ENCODE measurements around the gene WDR1. TPM values are rescaled to one million over a fixed set of nuclear protein-coding genes. Genes with fewer than 3 reads are reported as not detected.

Gene WDR1
- total RNA-seq, 2 experiments from 2014 or later = 308 to 354 TPM

DNA sequence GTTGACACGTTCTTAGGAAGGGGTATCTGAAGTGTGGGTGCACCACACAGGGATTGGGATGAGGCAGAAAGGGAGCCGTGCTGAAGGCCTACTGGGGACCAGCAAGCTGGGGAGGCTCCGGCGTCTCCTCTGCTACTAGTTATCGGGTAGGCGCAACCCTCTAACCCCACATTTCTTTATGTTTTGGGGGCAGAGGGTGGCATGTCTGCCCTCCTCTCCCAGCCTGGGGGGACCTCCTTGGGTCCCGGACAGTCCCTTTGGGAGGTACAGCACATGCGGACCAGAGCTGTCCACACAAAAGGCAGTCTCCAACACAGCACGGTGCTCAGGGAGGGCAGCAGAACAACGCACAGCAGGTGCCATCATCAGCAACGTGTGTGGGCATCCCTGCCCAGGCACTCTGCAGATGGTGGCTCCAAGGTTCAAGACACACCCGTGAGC is 33.2 kb downstream of the WDR1 start:
- Mint-ChIP-seq H3K27ac (no peak overlapping the region), H3K36me3 (ENCODE audit: low read depth) (peaks cover 58% of the 10 kb centered on the region), H3K27me3 (no peaks in the 10 kb centered on the region), H3K9me3 (ENCODE audit: low read depth) (no peaks in the 10 kb centered on the region), H3K4me1 (no peaks in the 10 kb centered on the region), H3K4me3 (no peak overlapping the region)
- ChIA-PET POLR2A (interaction anchor here (0.6 kb wide), 1 partner anchor 460 kb away, joined by 5 read pairs; no protein-coding TSS in a partner anchor), CTCF (interaction anchor here (0.8 kb wide), 1 partner anchor 340 kb away, joined by 3 read pairs; no protein-coding TSS in a partner anchor)
- no peak for ATAC-seq
- no peak for DNase-seq
- intact Hi-C loops (cut with DNase I, micrococcal nuclease) = no loop called here

DNA sequence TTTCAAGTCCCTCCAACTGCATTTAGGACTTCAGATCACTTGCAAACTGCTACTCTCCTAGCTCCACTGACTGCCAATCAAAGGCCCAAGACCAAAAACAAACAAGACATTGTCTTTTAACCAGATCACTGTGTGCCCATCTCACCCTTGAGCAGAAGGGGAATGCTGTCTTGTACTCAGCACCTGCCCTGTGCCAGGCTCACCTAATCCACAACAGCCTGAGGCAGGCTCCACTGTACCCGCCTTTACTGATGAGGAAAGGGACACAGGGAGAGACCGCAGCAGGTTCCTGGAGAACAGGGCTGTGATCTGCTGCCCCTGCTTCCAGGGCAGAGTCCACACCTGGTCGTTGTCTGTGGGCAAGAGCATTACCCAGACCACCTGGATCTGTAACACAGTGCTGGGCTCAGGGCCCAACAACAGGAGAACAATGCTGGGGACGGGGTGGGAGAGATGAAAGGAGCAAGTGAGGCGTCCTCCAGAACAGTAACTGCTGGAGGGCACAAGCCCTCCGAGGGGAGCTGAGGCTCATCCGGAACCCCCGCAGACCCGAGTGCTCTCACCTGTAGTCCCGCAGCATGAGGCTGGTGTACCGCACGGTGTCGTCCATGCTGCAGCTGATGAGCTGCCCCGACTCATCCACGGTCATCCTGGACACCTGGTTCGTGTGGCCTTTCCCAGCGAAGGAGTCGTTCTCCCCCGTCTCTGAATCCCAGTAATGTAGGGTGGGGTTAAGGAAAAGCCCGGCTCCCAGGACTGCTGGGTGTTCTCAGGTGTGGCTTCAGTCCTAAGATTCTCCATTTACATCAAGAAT is 33.9 kb downstream of the WDR1 start:
- ATAC-seq = no peak
- H3K36me3 Mint-ChIP-seq (ENCODE audit: low read depth) = peaks cover 57% of the 10 kb centered on the region
- DNase-seq = no peak
- intact Hi-C loops (cut with DNase I, micrococcal nuclease) = no loop called here
- H3K9me3 Mint-ChIP-seq (ENCODE audit: low read depth) = no peaks in the 10 kb centered on the region
- no peaks in the 10 kb centered on the region for H3K4me1 Mint-ChIP-seq
- H3K27me3 Mint-ChIP-seq = no peaks in the 10 kb centered on the region
- H3K27ac Mint-ChIP-seq = peak overlapping the region; percentile 59
- POLR2A ChIA-PET = no interaction called here
- no peak overlapping the region for H3K4me3 Mint-ChIP-seq
- CTCF ChIA-PET = no interaction called here

DNA sequence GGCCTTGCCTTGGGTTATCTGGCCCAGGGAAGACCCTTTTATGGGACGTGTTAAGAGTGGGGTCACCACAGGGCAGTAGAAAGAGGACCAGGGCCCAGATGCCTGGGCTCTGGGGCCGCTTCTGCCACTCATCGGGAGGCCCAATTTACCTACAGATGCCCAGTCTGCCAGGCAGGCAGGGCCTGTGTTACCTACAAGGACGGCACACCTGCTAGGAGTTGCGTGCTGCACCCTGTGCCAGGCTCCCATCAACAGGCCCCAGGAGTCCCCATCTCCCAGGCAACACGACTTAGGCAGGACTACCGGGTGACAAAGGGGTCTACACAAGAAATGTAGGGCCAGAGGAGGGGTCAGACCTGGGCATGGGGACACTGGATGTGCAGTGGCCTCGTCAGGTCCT is 34.6 kb downstream of the WDR1 start:
- ChIA-PET POLR2A (no interaction called here), CTCF (no interaction called here)
- Mint-ChIP-seq H3K4me3 (no peak overlapping the region), H3K9me3 (ENCODE audit: low read depth) (no peaks in the 10 kb centered on the region), H3K36me3 (ENCODE audit: low read depth) (peaks cover 55% of the 10 kb centered on the region), H3K27ac (peak overlapping the region; percentile 59), H3K4me1 (no peaks in the 10 kb centered on the region), H3K27me3 (no peaks in the 10 kb centered on the region)
- ATAC-seq (no peak), DNase-seq (no peak)
- intact Hi-C loops (cut with DNase I, micrococcal nuclease) = no loop called here

DNA sequence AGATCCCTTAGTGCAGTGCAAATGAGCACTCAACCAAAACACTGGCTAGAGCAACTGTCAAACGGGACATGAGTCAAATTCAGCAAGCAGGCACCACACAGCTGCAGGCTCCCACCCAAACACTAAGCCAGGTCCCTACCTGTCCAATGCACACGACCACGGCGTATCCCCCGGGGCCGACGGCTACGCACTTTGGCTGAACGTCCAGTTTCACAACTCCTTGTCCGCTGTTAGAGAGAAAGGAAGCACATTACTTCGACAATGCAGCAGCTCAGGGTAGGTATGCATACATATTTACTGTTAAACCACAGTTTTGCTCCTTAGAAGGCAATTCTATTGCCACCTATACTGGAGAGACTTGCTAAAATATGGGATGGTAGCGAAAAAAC is 35.4 kb downstream of the WDR1 start:
- Mint-ChIP-seq H3K4me1 (no peaks in the 10 kb centered on the region), H3K36me3 (ENCODE audit: low read depth) (peaks cover 60% of the 10 kb centered on the region), H3K27ac (peak overlapping the region; percentile 31), H3K9me3 (ENCODE audit: low read depth) (no peaks in the 10 kb centered on the region), H3K27me3 (no peaks in the 10 kb centered on the region), H3K4me3 (no peak overlapping the region)
- no peak for ATAC-seq
- POLR2A ChIA-PET = no interaction called here
- CTCF ChIA-PET = no interaction called here
- intact Hi-C loops (cut with DNase I, micrococcal nuclease) = no loop called here
- DNase-seq = no peak

DNA sequence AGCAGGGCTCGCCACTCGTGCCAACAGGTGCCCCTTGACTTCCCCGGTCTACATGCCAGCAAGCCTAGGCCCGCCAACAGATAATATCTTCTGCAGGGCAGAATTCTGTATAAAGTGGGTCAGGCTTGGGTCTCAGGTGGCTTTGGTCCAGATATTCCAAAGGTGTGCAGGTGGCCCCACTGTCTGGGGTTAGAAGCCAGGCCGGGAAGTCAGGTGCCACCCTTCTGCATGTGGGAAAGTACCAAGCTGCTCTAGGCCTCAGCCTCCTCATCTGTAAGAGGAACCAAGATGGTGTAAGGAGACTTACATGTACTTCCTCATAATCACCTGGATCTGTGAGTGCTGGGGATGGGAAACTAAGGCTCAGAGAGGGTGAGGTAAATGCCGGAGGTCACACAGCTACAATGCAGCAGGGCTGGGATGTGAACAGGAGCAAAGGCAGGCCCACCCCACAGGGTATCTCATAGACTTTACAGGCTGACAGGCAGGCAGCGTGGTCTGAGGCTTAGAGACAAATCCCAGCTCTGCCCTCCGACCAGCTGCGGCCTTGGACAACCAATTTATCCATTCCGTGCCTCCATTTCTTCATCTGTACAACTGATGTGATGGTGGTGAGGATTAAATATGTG is 35.9 kb downstream of the WDR1 start:
- H3K27ac Mint-ChIP-seq = peak overlapping the region; percentile 31
- H3K36me3 Mint-ChIP-seq (ENCODE audit: low read depth) = peaks cover 60% of the 10 kb centered on the region
- DNase-seq = no peak
- no peak for ATAC-seq
- H3K4me3 Mint-ChIP-seq = no peak overlapping the region
- CTCF ChIA-PET = no interaction called here
- POLR2A ChIA-PET = no interaction called here
- no peaks in the 10 kb centered on the region for H3K9me3 Mint-ChIP-seq (ENCODE audit: low read depth)
- H3K4me1 Mint-ChIP-seq = no peaks in the 10 kb centered on the region
- H3K27me3 Mint-ChIP-seq = no peaks in the 10 kb centered on the region
- intact Hi-C loops (cut with DNase I, micrococcal nuclease) = no loop called here

DNA sequence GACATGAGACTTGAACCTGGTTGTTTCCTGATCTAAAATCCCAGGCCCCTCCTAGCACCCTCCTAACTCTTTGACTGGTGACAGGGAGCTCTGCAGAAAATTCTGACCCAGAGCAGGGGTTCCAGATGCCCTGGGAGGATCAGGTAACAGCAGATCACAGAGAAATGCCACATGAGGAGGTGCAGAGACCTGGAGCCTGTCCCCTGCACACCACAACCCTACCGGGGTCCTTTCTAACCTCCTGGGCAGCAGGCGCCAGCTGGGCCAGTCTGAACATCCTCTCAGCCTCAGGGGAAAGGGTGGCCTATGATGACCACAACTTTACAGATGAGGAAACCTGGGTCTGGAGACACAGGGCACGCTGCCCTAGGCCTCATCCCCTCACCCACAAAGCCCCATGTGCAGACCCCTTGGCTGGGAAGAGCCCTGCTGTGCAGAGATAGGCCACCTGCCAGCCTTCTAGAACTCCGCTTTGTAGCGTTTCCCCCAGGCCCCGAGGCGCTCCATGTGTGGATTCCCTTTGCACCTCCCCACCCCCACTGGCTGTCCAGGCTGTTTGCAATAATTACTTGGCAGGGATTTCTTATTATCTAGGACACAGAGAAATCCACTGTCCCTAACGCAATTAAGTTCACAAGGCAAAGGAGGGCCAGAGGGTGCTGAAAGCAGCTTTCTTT is 36.5 kb downstream of the WDR1 start:
- Mint-ChIP-seq H3K27ac (no peak overlapping the region), H3K4me1 (no peaks in the 10 kb centered on the region), H3K4me3 (no peak overlapping the region), H3K36me3 (ENCODE audit: low read depth) (peaks cover 61% of the 10 kb centered on the region), H3K9me3 (ENCODE audit: low read depth) (no peaks in the 10 kb centered on the region), H3K27me3 (no peaks in the 10 kb centered on the region)
- DNase-seq (no peak), ATAC-seq (no peak)
- intact Hi-C loops (cut with DNase I, micrococcal nuclease) = no loop called here
- POLR2A ChIA-PET = no interaction called here
- CTCF ChIA-PET = interaction anchor here (0.6 kb wide), 1 partner anchor 65 kb away, joined by 3 read pairs; no protein-coding TSS in a partner anchor

GRCh38 chr4:10079256-10079655 is 37.3 kb downstream of the WDR1 start:
- no peaks in the 10 kb centered on the region for H3K4me1 Mint-ChIP-seq
- no peaks in the 10 kb centered on the region for H3K27me3 Mint-ChIP-seq
- H3K36me3 Mint-ChIP-seq (ENCODE audit: low read depth) = peaks cover 64% of the 10 kb centered on the region
- H3K27ac Mint-ChIP-seq = no peak overlapping the region
- DNase-seq (no peak), ATAC-seq (no peak)
- H3K9me3 Mint-ChIP-seq (ENCODE audit: low read depth) = no peaks in the 10 kb centered on the region
- ChIA-PET POLR2A (no interaction called here), CTCF (interaction anchor here (0.6 kb wide), 1 partner anchor 64 kb away, joined by 3 read pairs; no protein-coding TSS in a partner anchor)
- intact Hi-C loops (cut with DNase I, micrococcal nuclease) = no loop called here
- no peak overlapping the region for H3K4me3 Mint-ChIP-seq

- intact Hi-C loops (cut with DNase I, micrococcal nuclease) = no loop called here
- ChIA-PET POLR2A (no interaction called here), CTCF (no interaction called here)
- Mint-ChIP-seq H3K4me3 (no peak overlapping the region), H3K4me1 (peaks cover 3% of the 10 kb centered on the region), H3K9me3 (ENCODE audit: low read depth) (no peaks in the 10 kb centered on the region), H3K27me3 (no peaks in the 10 kb centered on the region), H3K36me3 (ENCODE audit: low read depth) (peaks cover 70% of the 10 kb centered on the region), H3K27ac (no peak overlapping the region)
- ATAC-seq (no peak), DNase-seq (no peak)
These were observed 37.9 kb downstream of the WDR1 start for GRCh38 chr4:10078481-10079233.

DNA sequence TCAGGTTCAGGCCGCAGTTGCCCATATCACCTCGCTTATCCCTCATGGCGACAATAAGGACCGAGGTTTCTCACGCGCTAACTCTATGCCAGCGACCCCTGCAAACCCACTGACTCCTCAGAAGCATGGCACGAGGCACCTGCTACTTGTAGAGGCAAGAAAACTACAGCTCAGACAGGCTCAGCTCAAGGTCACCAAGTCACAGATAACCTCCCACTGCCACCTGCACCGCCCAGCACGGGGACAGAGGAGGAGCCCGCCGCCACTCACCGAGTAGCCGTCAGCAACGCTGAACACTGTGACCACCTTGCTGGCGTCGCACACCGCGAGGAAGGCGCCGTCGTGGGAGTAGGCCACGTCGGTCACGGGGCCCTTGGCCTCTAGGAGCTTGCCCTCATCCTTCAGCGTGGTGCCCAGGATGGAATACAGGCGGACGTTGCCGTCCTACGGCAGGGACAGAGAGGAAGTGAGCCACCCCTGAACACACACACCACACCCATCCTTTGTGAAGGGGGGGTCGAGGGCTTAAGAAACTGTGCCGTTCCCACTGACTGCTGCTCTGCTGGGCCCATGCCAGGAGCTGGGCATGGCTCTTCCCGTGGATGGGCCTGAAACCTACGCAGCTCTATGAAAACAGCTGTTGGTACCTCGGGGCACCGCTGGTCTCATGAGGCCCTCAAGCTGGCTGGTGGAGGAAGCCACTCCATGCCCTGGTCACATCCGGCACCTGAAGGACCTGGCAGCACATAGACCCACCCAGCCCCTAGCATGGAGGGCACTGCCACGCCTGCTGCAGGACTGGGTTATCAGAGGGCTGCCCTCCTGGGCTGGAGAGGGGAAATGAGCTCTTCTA is 38.9 kb downstream of the WDR1 start:
- ATAC-seq (no peak), DNase-seq (no peak)
- intact Hi-C loops (cut with DNase I, micrococcal nuclease) = no loop called here
- Mint-ChIP-seq H3K9me3 (ENCODE audit: low read depth) (no peaks in the 10 kb centered on the region), H3K36me3 (ENCODE audit: low read depth) (peaks cover 72% of the 10 kb centered on the region), H3K27ac (no peak overlapping the region), H3K27me3 (no peaks in the 10 kb centered on the region), H3K4me3 (no peak overlapping the region), H3K4me1 (peaks cover 7% of the 10 kb centered on the region)
- POLR2A ChIA-PET = no interaction called here
- CTCF ChIA-PET = interaction anchor here (0.6 kb wide), 2 partner anchors 164 to 193 kb away, joined by 3 read pairs; no protein-coding TSS in a partner anchor

- POLR2A ChIA-PET = no interaction called here
- ATAC-seq (no peak), DNase-seq (no peak)
- H3K9me3 Mint-ChIP-seq (ENCODE audit: low read depth) = no peaks in the 10 kb centered on the region
- peaks cover 7% of the 10 kb centered on the region for H3K4me1 Mint-ChIP-seq
- H3K4me3 Mint-ChIP-seq = no peak overlapping the region
- no peak overlapping the region for H3K27ac Mint-ChIP-seq
- peaks cover 72% of the 10 kb centered on the region for H3K36me3 Mint-ChIP-seq (ENCODE audit: low read depth)
- CTCF ChIA-PET = interaction anchor here (0.6 kb wide), 1 partner anchor 194 kb away, joined by 3 read pairs; no protein-coding TSS in a partner anchor
- no peaks in the 10 kb centered on the region for H3K27me3 Mint-ChIP-seq
- intact Hi-C loops (cut with DNase I, micrococcal nuclease) = no loop called here
These were observed 39.5 kb downstream of the WDR1 start for GRCh38 chr4:10077076-10077475.

All from activated CD4-positive, alpha-beta T cell treated with anti-CD3 and anti-CD28 coated beads for 36 hours (primary cell).